ENCODE measurements around the gene EML6. TPM values are rescaled to one million over a fixed set of nuclear protein-coding genes. Genes with fewer than 3 reads are reported as not detected.

The EML6 gene
- total RNA-seq, 1 donor from 2014 or later: 0.39 TPM

GRCh38 chr2:54767921-54768320, 44.5 kb downstream of the EML6 start:
- Histone ChIP-seq H3F3A (ENCODE audit: low read depth) (no peaks in the 10 kb centered on the region), H3K79me2 (ENCODE audit: low read depth) (no peaks in the 10 kb centered on the region), H3K4me3 (no peak overlapping the region), H3K4me1 (no peaks in the 10 kb centered on the region), H3K4me2 (no peak overlapping the region), H3K27ac (no peak overlapping the region), H4K20me1 (ENCODE audit: low read depth) (no peaks in the 10 kb centered on the region), H3K36me3 (no peaks in the 10 kb centered on the region), H2AFZ (replicated peaks) (no peak overlapping the region), H3K27me3 (no peaks in the 10 kb centered on the region), H3K9me3 (ENCODE audit: low read depth) (no peaks in the 10 kb centered on the region), H3K9ac (no peak overlapping the region)
- H3K4me1 Mint-ChIP-seq: no peaks in the 10 kb centered on the region
- no peak overlapping the region for H3K4me3 Mint-ChIP-seq
- no peaks in the 10 kb centered on the region for H3K27me3 Mint-ChIP-seq (ENCODE audit: insufficient read depth, low read depth)
- no peak for DNase-seq (ENCODE audit: low spot score)
- no peaks in the 10 kb centered on the region for H3K36me3 Mint-ChIP-seq
- TF ChIP-seq, protein P1, sequence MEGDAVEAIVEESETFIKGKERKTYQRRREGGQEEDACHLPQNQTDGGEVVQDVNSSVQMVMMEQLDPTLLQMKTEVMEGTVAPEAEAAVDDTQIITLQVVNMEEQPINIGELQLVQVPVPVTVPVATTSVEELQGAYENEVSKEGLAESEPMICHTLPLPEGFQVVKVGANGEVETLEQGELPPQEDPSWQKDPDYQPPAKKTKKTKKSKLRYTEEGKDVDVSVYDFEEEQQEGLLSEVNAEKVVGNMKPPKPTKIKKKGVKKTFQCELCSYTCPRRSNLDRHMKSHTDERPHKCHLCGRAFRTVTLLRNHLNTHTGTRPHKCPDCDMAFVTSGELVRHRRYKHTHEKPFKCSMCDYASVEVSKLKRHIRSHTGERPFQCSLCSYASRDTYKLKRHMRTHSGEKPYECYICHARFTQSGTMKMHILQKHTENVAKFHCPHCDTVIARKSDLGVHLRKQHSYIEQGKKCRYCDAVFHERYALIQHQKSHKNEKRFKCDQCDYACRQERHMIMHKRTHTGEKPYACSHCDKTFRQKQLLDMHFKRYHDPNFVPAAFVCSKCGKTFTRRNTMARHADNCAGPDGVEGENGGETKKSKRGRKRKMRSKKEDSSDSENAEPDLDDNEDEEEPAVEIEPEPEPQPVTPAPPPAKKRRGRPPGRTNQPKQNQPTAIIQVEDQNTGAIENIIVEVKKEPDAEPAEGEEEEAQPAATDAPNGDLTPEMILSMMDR (IDR thresholded peaks at IDR 0.05): no peak
- TF ChIP-seq EZH2 (IDR thresholded peaks at IDR 0.05): no peak
- no peak for TF ChIP-seq EZH2phosphoT487 (IDR thresholded peaks at IDR 0.05)
- no peaks in the 10 kb centered on the region for H3K9me3 Mint-ChIP-seq
- no peak overlapping the region for H3K27ac Mint-ChIP-seq

GRCh38 chr2:54768772-54769428, 45.4 kb downstream of the EML6 start:
- H3K36me3 ChIP-seq: no peaks in the 10 kb centered on the region
- Mint-ChIP-seq H3K36me3 (no peaks in the 10 kb centered on the region), H3K27me3 (ENCODE audit: insufficient read depth, low read depth) (no peaks in the 10 kb centered on the region), H3K9me3 (peaks cover under 1% of the 10 kb centered on the region), H3K4me3 (no peak overlapping the region), H3K4me1 (no peaks in the 10 kb centered on the region), H3K27ac (no peak overlapping the region)
- no peaks in the 10 kb centered on the region for H3K4me1 ChIP-seq
- no peak overlapping the region for H3K4me2 ChIP-seq
- H4K20me1 ChIP-seq (ENCODE audit: low read depth): no peaks in the 10 kb centered on the region
- TF ChIP-seq EZH2 (IDR thresholded peaks at IDR 0.05): no peak
- TF ChIP-seq, protein P1 (IDR thresholded peaks at IDR 0.05): no peak
- TF ChIP-seq EZH2phosphoT487 (IDR thresholded peaks at IDR 0.05): no peak
- H3K27ac ChIP-seq: no peak overlapping the region
- H3K27me3 ChIP-seq: no peaks in the 10 kb centered on the region
- no peak overlapping the region for H3K4me3 ChIP-seq
- H2AFZ ChIP-seq (replicated peaks): no peak overlapping the region
- H3K9me3 ChIP-seq (ENCODE audit: low read depth): no peaks in the 10 kb centered on the region
- H3K79me2 ChIP-seq (ENCODE audit: low read depth): no peaks in the 10 kb centered on the region
- no peaks in the 10 kb centered on the region for H3F3A ChIP-seq (ENCODE audit: low read depth)
- H3K9ac ChIP-seq: no peak overlapping the region
- DNase-seq (ENCODE audit: low spot score): no peak

- DNase-seq (ENCODE audit: low spot score): no peak
- H3K9ac ChIP-seq: no peak overlapping the region
- no peaks in the 10 kb centered on the region for H3K9me3 ChIP-seq (ENCODE audit: low read depth)
- H3F3A ChIP-seq (ENCODE audit: low read depth): no peaks in the 10 kb centered on the region
- no peak overlapping the region for H3K4me3 ChIP-seq
- H3K27me3 ChIP-seq: no peaks in the 10 kb centered on the region
- H2AFZ ChIP-seq (replicated peaks): no peak overlapping the region
- no peaks in the 10 kb centered on the region for H3K27me3 Mint-ChIP-seq (ENCODE audit: insufficient read depth, low read depth)
- H3K4me3 Mint-ChIP-seq: no peak overlapping the region
- no peak overlapping the region for H3K27ac ChIP-seq
- peaks cover 7% of the 10 kb centered on the region for H3K9me3 Mint-ChIP-seq
- H3K4me1 ChIP-seq: no peaks in the 10 kb centered on the region
- H3K79me2 ChIP-seq (ENCODE audit: low read depth): no peaks in the 10 kb centered on the region
- no peaks in the 10 kb centered on the region for H4K20me1 ChIP-seq (ENCODE audit: low read depth)
- no peak overlapping the region for H3K4me2 ChIP-seq
- TF ChIP-seq EZH2phosphoT487 (IDR thresholded peaks at IDR 0.05) (no peak), EZH2 (IDR thresholded peaks at IDR 0.05) (no peak)
- TF ChIP-seq, protein P1 (IDR thresholded peaks at IDR 0.05): no peak
- no peak overlapping the region for H3K27ac Mint-ChIP-seq
- no peaks in the 10 kb centered on the region for H3K4me1 Mint-ChIP-seq
- H3K36me3 ChIP-seq: no peaks in the 10 kb centered on the region
- H3K36me3 Mint-ChIP-seq: no peaks in the 10 kb centered on the region
Measured at GRCh38 chr2:54770211-54770610, 46.7 kb downstream of the EML6 start.
